SK-N-MC (cell line): ENCODE results near the gene VAV2.

Source experiments
- DNase-seq: peaks from one replicate; pipeline ENCODE4 v3.0.0-alpha.2; 2011; ENCODE audit warnings: low read depth, low spot score
- H3K27ac ChIP-seq: fragments of 200-600 bp; sonication (generic); 2 replicates; pipeline ENCODE4 v1.5.1; 2016; ENCODE audit warnings: mixed run types
- H3K36me3 ChIP-seq: fragments of 200-600 bp; sonication (generic); 2 replicates; pipeline ENCODE4 v1.6.1; 2017; ENCODE audit warnings: antibody characterized with exemption, low read length, mixed read lengths; ENCODE audit not compliant: insufficient read depth
- H3K4me3 ChIP-seq: fragments of 200-600 bp; sonication (generic); 2 replicates; pipeline ENCODE4 v1.5.1; 2016
- H3K9ac ChIP-seq: fragments of 200-600 bp; sonication (generic); 2 replicates; pipeline ENCODE4 v1.8.0; 2017; ENCODE audit warnings: mixed run types, mixed read lengths; ENCODE audit not compliant: insufficient read length
- H3K9me3 ChIP-seq: fragments of 200-600 bp; sonication (generic); 2 replicates; pipeline ENCODE4 v1.6.1; 2017; ENCODE audit warnings: low read depth, mild to moderate bottlenecking, antibody characterized with exemption, low read length, moderate library complexity, mixed read lengths
- EZH2 ChIP-seq: fragments of 200-600 bp; sonication (generic); IDR thresholded peaks from one replicate; pipeline ENCODE4 v1.6.1; 2017; ENCODE audit warnings: antibody characterized with exemption
- FOXP2 ChIP-seq: optimal IDR thresholded peaks from 2 replicates; pipeline ENCODE3; 2011; ENCODE audit warnings: mild to moderate bottlenecking, moderate library complexity; ENCODE audit not compliant: insufficient read depth; ENCODE audit errors: extremely low read length, control extremely low read depth
- POLR2AphosphoS5 ChIP-seq: IDR thresholded peaks from 2 replicates; pipeline ENCODE4 v1.6.1; 2012; ENCODE audit warnings: mild to moderate bottlenecking, low read depth, low read length, borderline replicate concordance

VAV2 gene

DNA sequence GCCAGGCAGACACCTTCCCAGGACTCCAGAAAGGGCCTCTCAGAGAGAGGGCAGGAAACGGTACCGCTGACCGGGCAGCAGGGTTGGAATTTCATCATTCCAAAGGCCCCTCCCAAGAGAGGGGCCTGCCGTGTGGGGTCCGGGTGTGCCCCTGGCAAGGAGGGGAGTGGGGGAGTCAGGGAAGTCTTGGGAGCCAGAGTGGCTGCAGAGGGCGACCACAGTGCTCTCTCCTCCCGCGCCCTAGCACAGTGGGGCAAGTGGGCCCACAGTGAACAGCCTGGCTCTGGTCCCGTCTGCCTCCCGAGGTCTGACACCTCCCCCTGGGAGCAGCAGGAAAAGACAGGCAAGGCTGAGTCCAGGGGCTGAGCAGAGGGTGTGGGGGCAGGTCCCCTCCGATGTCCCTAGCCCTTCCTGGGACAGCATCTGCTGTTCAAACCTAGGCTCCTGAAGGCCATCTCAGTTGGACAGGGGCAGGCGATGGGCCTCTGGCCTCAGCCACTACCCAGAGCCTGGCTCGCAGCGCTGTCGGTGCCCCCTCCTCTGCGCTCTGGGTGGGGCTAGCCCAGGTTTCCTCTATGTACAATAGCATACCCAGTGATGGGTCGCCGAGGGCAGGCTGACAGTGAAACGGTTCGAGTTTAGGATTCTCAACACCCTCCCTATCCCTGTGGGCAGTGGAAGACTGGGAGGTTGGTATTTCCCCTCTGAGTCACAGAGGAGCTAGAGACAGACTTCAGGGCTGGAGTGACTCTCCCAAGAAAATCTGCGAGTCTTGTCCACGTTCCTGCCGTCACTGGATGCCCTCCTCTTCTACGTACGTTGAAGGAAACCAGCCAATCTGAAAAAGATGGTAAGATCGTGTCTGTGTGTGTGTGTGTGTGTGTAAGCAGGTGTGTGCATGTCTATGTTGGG, 228.6 kb downstream of the VAV2 start:
- TF ChIP-seq EZH2 (no peak), FOXP2 (no peak), POLR2AphosphoS5 (no peak)
- DNase-seq = no peak
- H3K27ac ChIP-seq = no peak overlapping the region
- H3K4me3 ChIP-seq = no peak overlapping the region
- H3K36me3 ChIP-seq = no peaks in the 10 kb centered on the region; the same call in 1 of the 2 replicates
- H3K9me3 ChIP-seq = no peaks in the 10 kb centered on the region; the same call in 1 of the 2 replicates
- H3K9ac ChIP-seq = no peak overlapping the region

DNA sequence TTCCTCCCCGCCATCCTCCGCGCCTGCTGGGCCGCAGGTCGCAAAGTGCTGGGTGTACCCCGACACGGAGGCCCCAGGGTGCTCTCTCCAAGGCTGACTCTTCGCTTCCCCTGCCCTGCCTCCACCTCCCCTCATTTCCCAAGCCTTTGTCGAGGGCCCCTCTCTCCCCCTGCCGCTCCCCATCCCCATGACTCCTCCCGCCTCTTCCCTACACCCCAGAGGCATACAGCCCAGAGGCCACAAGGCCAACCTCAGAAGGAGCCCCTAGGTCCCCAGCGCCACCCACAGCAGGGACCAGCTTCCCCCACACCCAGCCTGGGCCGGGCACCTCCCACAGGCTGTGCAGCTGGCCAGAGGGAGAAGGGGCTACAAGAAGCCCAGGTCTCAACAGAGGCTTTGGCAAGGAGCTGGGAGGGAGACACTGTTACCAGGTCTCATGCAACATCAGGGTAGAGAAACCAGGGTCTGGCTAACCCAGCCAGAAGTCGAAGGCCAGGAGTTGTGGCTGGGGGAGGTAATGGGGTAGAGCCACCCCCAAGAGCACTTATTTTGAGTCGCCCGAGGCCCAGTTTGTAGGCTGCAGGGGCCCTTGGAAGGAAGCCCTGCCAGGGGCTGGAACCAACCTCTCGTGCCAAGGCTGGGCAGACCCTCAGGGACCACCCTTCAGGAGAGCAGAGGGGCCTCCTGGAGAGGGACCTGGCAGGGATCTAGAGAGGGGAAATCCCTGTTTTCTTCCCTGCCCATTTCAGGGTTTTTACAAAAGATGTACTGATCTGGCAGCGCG, 229.4 kb downstream of the VAV2 start:
- Histone ChIP-seq H3K9ac (no peak overlapping the region), H3K4me3 (no peak overlapping the region), H3K9me3 (no peaks in the 10 kb centered on the region; the same call in 1 of the 2 replicates), H3K36me3 (no peaks in the 10 kb centered on the region; the same call in 1 of the 2 replicates), H3K27ac (no peak overlapping the region)
- no peak for DNase-seq
- TF ChIP-seq EZH2 (no peak), FOXP2 (no peak), POLR2AphosphoS5 (no peak)

- no peak for TF ChIP-seq POLR2AphosphoS5
- TF ChIP-seq EZH2 = no peak
- no peak overlapping the region for H3K4me3 ChIP-seq
- H3K9me3 ChIP-seq = no peaks in the 10 kb centered on the region
- no peak overlapping the region for H3K27ac ChIP-seq
- no peaks in the 10 kb centered on the region for H3K36me3 ChIP-seq
- H3K9ac ChIP-seq = no peak overlapping the region
- no peak for DNase-seq
Observed at GRCh38 chr9:133761641-133762248, 230.4 kb downstream of the VAV2 start.

GRCh38 chr9:133760713-133761290, 231.3 kb downstream of the VAV2 start:
- H3K4me3 ChIP-seq = no peak overlapping the region
- no peaks in the 10 kb centered on the region for H3K9me3 ChIP-seq
- H3K36me3 ChIP-seq = no peaks in the 10 kb centered on the region
- DNase-seq = no peak
- no peak overlapping the region for H3K27ac ChIP-seq
- H3K9ac ChIP-seq = no peak overlapping the region
- TF ChIP-seq EZH2 = no peak
- no peak for TF ChIP-seq POLR2AphosphoS5
- TF ChIP-seq FOXP2 = no peak

DNA sequence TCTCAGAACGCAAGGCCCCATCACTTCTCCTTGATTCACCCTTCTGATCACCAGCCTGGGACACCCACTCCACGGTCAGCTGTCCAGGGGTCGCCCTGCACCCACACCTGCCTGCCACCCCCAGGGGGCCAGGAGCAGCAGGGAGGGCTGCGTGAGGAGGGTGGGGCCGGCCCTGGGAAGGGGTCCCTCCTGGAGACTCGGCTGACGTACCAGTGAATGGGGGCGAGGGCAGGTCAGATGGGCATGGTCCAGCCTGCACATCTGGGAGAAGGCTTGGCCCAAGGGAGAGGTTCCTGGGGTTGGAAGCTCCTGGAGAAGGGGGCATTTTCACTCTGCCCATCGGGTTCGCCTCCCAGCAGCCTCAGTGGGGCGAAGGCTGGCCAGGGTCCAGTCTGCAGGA, 232.2 kb downstream of the VAV2 start:
- DNase-seq = no peak
- H3K27ac ChIP-seq = no peak overlapping the region
- TF ChIP-seq POLR2AphosphoS5 (no peak), FOXP2 (no peak), EZH2 (no peak)
- H3K9ac ChIP-seq = no peak overlapping the region
- no peaks in the 10 kb centered on the region for H3K9me3 ChIP-seq
- H3K36me3 ChIP-seq = no peaks in the 10 kb centered on the region
- H3K4me3 ChIP-seq = no peak overlapping the region

DNA sequence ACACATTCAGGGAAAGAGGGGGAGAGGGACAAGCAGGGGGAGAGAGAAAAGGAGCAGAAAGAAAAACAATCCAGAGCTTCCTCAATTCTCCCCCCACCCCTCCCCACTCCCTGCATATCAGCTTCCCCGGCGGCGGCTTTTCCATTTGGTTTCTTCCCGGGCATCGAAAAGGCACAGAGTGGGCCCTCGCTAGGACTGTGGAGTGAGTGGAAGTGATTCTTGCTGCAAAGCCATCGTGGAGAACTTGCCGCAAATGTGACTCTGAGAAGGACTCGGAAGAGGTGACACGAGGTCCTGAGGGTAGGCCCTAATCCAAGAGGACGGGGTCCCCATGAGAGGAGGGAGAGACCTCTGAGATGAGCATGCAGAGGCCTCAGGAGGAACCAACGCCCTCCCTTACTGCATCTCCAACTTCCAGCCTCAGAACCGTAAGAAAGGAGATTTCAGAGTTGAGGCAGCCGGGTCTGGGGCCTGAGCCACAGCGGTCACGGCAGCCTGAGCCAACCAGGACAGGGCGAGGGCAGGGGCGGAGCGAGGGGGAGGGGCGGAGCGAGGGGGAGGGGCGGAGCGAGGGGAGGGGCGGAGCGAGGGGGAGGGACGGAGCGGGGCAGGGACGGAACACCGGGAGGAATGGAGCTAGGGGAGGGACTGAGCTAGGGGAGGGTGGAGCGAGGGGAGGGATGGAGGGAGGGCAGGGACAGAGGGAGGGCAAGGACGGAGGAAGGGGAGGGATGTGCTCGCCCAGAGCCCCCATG, 232.8 kb downstream of the VAV2 start:
- Histone ChIP-seq H3K4me3 (no peak overlapping the region), H3K36me3 (no peaks in the 10 kb centered on the region), H3K27ac (no peak overlapping the region), H3K9ac (no peak overlapping the region), H3K9me3 (no peaks in the 10 kb centered on the region)
- no peak for DNase-seq
- TF ChIP-seq POLR2AphosphoS5 (no peak), EZH2 (no peak)

GRCh38 chr9:133758228-133758627, 233.9 kb downstream of the VAV2 start:
- H3K36me3 ChIP-seq = no peaks in the 10 kb centered on the region
- H3K4me3 ChIP-seq = no peak overlapping the region
- no peak for DNase-seq
- H3K9ac ChIP-seq = no peak overlapping the region
- H3K9me3 ChIP-seq = no peaks in the 10 kb centered on the region
- TF ChIP-seq POLR2AphosphoS5 (no peak), EZH2 (no peak), FOXP2 (no peak)
- H3K27ac ChIP-seq = no peak overlapping the region
